ENCODE measurements around the gene MACROD2. TPM values are rescaled to one million over a fixed set of nuclear protein-coding genes. Genes with fewer than 3 reads are reported as not detected.

MACROD2 gene
- total RNA-seq, 1 experiment from 2014 or later, result 3.7 TPM

- Histone ChIP-seq H3K27me3 (ENCODE audit: insufficient read depth, low read length) (no peaks in the 10 kb centered on the region), H3K9me2 (ENCODE audit: insufficient read depth) (no peaks in the 10 kb centered on the region), H3K36me3 (ENCODE audit: control insufficient read depth in 1 of 2, insufficient read depth in 2 of 2, low read length in 2 of 2) (no peaks in the 10 kb centered on the region), H3K4me2 (ENCODE audit: low read length) (no peak overlapping the region), H2AFZ (ENCODE audit: low read depth, low read length, poor library complexity, severe bottlenecking) (no peak overlapping the region), H3K4me1 (ENCODE audit: control insufficient read depth in 1 of 2, insufficient read depth in 2 of 2, low read length in 2 of 2) (no peaks in the 10 kb centered on the region), H3K9ac (ENCODE audit: low read length) (no peak overlapping the region), H3K79me2 (ENCODE audit: insufficient read depth, low read length) (no peaks in the 10 kb centered on the region), H3K9me3 (ENCODE audit: control insufficient read depth in 1 of 2, insufficient read depth in 1 of 2, low read depth in 1 of 2, low read length in 2 of 2) (peaks cover 22 to 34% of the 10 kb centered on the region in 2 experiments; a peak in 2 of 4 replicates), H3K4me3 (replicated peaks in 1 of 2; ENCODE audit: low read depth in 1 of 2, low read length in 2 of 2) (no peak overlapping the region), H3K27ac (ENCODE audit: low read depth, low read length) (no peak overlapping the region), H4K20me1 (ENCODE audit: insufficient read depth) (no peaks in the 10 kb centered on the region)
- TF ChIP-seq SP1 (IDR thresholded peaks at IDR 0.05; ENCODE audit: low read depth), result no peak
- POLR2A ChIA-PET, result no interaction called here
- CTCF ChIA-PET, result no interaction called here
- BruUV-seq (replicated peaks), result no TSS peak
- ATAC-seq (no peak), DNase-seq (ENCODE audit: low read depth, low spot score) (no peak)
- RAD21 ChIA-PET (ENCODE audit: low non-redundant PET in 1 of 2, low total read pairs in 2 of 2, uncharacterized antibody in 2 of 2, unreplicated experiment in 2 of 2), result no interaction called here
- intact Hi-C loops (cut with micrococcal nuclease), result no loop called here
These were observed 1561.6 kb downstream of the MACROD2 start for GRCh38 chr20:15556869-15557268.

DNA sequence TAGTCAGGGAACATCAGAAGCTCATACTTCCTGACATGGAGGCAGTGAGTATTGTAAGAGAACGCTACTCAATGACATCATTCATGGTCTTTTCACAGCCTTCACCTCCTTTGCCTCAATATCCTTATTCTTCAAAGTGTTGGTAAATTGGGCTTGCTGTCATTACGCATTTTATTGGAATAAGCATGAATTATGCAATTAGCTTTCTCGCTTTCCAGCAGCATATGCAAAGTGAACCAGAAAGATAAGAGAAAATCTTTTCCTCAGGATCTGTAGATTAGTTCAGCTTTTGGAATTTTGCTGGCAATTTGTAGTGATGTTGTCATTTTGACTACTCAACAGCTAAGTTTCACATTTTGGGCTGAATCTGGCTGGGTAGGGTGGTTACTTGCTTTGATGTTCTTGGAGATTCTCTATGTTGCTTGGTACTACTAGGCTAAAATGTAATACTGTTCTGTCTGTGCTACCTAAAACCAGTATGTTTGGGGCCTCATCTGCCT, 1565.8 kb downstream of the MACROD2 start:
- no peak for DNase-seq (ENCODE audit: low read depth, low spot score)
- H3K36me3 ChIP-seq (ENCODE audit: control insufficient read depth in 1 of 2, insufficient read depth in 2 of 2, low read length in 2 of 2), result no peaks in the 10 kb centered on the region
- H3K27me3 ChIP-seq (ENCODE audit: insufficient read depth, low read length), result no peaks in the 10 kb centered on the region
- peaks cover 17 to 18% of the 10 kb centered on the region in 2 experiments; a peak in 2 of 4 replicates for H3K9me3 ChIP-seq (ENCODE audit: control insufficient read depth in 1 of 2, insufficient read depth in 1 of 2, low read depth in 1 of 2, low read length in 2 of 2)
- H3K4me3 ChIP-seq (replicated peaks in 1 of 2; ENCODE audit: low read depth in 1 of 2, low read length in 2 of 2), result no peak overlapping the region
- H3K4me1 ChIP-seq (ENCODE audit: control insufficient read depth in 1 of 2, insufficient read depth in 2 of 2, low read length in 2 of 2), result no peaks in the 10 kb centered on the region
- H3K9ac ChIP-seq (ENCODE audit: low read length), result no peak overlapping the region
- no peak overlapping the region for H2AFZ ChIP-seq (ENCODE audit: low read depth, low read length, poor library complexity, severe bottlenecking)
- ChIA-PET CTCF (no interaction called here), POLR2A (no interaction called here), RAD21 (ENCODE audit: low non-redundant PET in 1 of 2, low total read pairs in 2 of 2, uncharacterized antibody in 2 of 2, unreplicated experiment in 2 of 2) (no interaction called here)
- no peaks in the 10 kb centered on the region for H3K79me2 ChIP-seq (ENCODE audit: insufficient read depth, low read length)
- H4K20me1 ChIP-seq (ENCODE audit: insufficient read depth), result no peaks in the 10 kb centered on the region
- no peaks in the 10 kb centered on the region for H3K9me2 ChIP-seq (ENCODE audit: insufficient read depth)
- intact Hi-C loops (cut with micrococcal nuclease), result no loop called here
- no peak overlapping the region for H3K4me2 ChIP-seq (ENCODE audit: low read length)
- TF ChIP-seq EZH2 (IDR thresholded peaks at IDR 0.05) (no peak), CEBPB (IDR thresholded peaks at IDR 0.05; ENCODE audit: low read depth) (no peak)
- BruUV-seq (replicated peaks), result no TSS peak
- ATAC-seq, result no peak
- no peak overlapping the region for H3K27ac ChIP-seq (ENCODE audit: low read depth, low read length)

All from HCT116 (cell line).